ENCODE measurements around the gene B3GAT2. TPM values are rescaled to one million over a fixed set of nuclear protein-coding genes. Genes with fewer than 3 reads are reported as not detected.

B3GAT2 gene
- total RNA-seq, 1 experiment from 2014 or later = 0.22 TPM

DNA sequence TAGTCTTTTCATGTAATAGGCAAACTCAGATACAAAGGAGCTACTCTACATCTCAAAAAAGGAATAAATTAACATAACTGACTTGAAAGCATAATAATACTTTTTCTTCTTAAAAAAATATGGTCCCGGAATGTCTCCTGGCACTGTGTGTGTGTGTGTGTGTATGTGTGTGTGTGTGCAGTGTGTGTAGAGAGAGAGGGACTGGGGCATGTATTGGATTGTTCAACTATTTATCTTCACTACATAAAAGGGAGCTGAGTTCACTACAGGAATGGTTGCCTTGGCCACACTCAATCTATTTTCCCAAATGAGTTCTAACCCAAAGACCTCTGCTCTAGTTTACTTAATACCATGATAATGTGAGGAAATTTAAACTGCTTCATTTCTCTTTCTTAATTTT, 51.1 kb downstream of the B3GAT2 start:
- no CpG with 5 or more reads among the region's 1 CpG for WGBS (ENCODE audit: extremely low coverage, insufficient read length, low lambda C conversion rate)
- TF ChIP-seq, protein P1, sequence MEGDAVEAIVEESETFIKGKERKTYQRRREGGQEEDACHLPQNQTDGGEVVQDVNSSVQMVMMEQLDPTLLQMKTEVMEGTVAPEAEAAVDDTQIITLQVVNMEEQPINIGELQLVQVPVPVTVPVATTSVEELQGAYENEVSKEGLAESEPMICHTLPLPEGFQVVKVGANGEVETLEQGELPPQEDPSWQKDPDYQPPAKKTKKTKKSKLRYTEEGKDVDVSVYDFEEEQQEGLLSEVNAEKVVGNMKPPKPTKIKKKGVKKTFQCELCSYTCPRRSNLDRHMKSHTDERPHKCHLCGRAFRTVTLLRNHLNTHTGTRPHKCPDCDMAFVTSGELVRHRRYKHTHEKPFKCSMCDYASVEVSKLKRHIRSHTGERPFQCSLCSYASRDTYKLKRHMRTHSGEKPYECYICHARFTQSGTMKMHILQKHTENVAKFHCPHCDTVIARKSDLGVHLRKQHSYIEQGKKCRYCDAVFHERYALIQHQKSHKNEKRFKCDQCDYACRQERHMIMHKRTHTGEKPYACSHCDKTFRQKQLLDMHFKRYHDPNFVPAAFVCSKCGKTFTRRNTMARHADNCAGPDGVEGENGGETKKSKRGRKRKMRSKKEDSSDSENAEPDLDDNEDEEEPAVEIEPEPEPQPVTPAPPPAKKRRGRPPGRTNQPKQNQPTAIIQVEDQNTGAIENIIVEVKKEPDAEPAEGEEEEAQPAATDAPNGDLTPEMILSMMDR (conservative IDR thresholded peaks at IDR 0.05) = no peak
- H3K4me1 Mint-ChIP-seq = peaks cover 0 to under 1% of the 10 kb centered on the region in 2 experiments; a peak in 1 of 4 replicates

More for the DNA sequence above, 51.1 kb downstream of the B3GAT2 start:
- Histone ChIP-seq H3K4ac (ENCODE audit: low read depth, low read length) (no peak overlapping the region), H3K9ac (ENCODE audit: extremely low read depth, insufficient read length, low read length) (no peak overlapping the region), H2BK120ac (ENCODE audit: low read depth, low read length, poor library complexity, severe bottlenecking) (no peak overlapping the region), H3K56ac (ENCODE audit: insufficient read length, low read depth, low read length) (no peak overlapping the region), H4K20me1 (ENCODE audit: control insufficient read depth, insufficient read depth, insufficient read length) (no peaks in the 10 kb centered on the region), H3K79me2 (ENCODE audit: insufficient read depth, low read length) (no peaks in the 10 kb centered on the region), H3K4me2 (ENCODE audit: insufficient read depth, insufficient read length, low read length) (no peak overlapping the region), H2BK20ac (ENCODE audit: low read depth, low read length, poor library complexity, severe bottlenecking) (no peak overlapping the region), H3K27me3 (ENCODE audit: insufficient read depth, low read length) (no peaks in the 10 kb centered on the region), H4K8ac (replicated peaks; ENCODE audit: insufficient read length, low read depth, low read length) (no peak overlapping the region), H2BK5ac (ENCODE audit: insufficient read length, low read length) (no peak overlapping the region), H2BK15ac (ENCODE audit: low read depth, low read length) (no peak overlapping the region), H4K5ac (ENCODE audit: insufficient read length, low read depth, low read length) (no peak overlapping the region), H2AFZ (ENCODE audit: low read length) (no peak overlapping the region), H4K91ac (ENCODE audit: insufficient read length, low read depth, low read length) (no peak overlapping the region), H3K14ac (ENCODE audit: insufficient read depth, low read length) (no peak overlapping the region), H3K23ac (ENCODE audit: insufficient read length, low read depth, low read length) (no peak overlapping the region), H3K79me1 (ENCODE audit: insufficient read depth, low read depth, low read length, poor library complexity, severe bottlenecking) (no peaks in the 10 kb centered on the region), H2AK5ac (ENCODE audit: insufficient read length, low read length) (no peak overlapping the region), H3K23me2 (ENCODE audit: insufficient read length, low read depth, low read length, poor library complexity, severe bottlenecking) (no peaks in the 10 kb centered on the region), H3T11ph (ENCODE audit: low read length) (no peak overlapping the region), H2BK12ac (ENCODE audit: insufficient read length, low read depth, low read length) (no peak overlapping the region), H3K18ac (ENCODE audit: insufficient read length, low read depth, low read length) (no peak overlapping the region), H3K4me1 (ENCODE audit: insufficient read depth, low read length) (no peaks in the 10 kb centered on the region), H3K27ac (ENCODE audit: insufficient read length, low read depth, low read length) (no peak overlapping the region), H3K9me3 (ENCODE audit: control insufficient read depth, low read depth, low read length) (no peaks in the 10 kb centered on the region)
- no peak for DNase-seq
- no peak overlapping the region; a peak in 1 of 7 replicates for H3K27ac Mint-ChIP-seq
- no peak overlapping the region for H3K4me3 Mint-ChIP-seq
- H3K9me3 Mint-ChIP-seq = no peaks in the 10 kb centered on the region
- H3K27me3 Mint-ChIP-seq (ENCODE audit: low read depth) = no peaks in the 10 kb centered on the region; the same call in 1 of the 2 replicates
- no peaks in the 10 kb centered on the region for H3K36me3 Mint-ChIP-seq (ENCODE audit: insufficient read depth in 1 of 3, low read depth in 3 of 3)

All from H9 (cell line).